Stimulated activated memory B cell treated with anti-CD40 and anti-IgM and Interleukin-4, amounts not matched to agents 10 μg/mL and 1 μg/mL and 100 μg/mL, for 72 hours (primary cell): Measurements from ENCODE around the gene HDAC9.

Experiments
- ATAC-seq: fragments of 150-1000 bp; cut with Tn5 transposase; 2 replicates; pipeline ENCODE4 v1.10.0; 2021
- H3K27ac Mint-ChIP-seq: one replicate; pipeline ENCODE4 v1.8.0; 2022; ENCODE audit warnings: mild to moderate bottlenecking, mixed read lengths
- H3K27me3 Mint-ChIP-seq: one replicate; pipeline ENCODE4 v1.8.0; 2022; ENCODE audit warnings: mixed read lengths
- H3K36me3 Mint-ChIP-seq: one replicate; pipeline ENCODE4 v1.8.0; 2022; ENCODE audit warnings: mixed read lengths
- H3K4me1 Mint-ChIP-seq: one replicate; pipeline ENCODE4 v1.8.0; 2022; ENCODE audit warnings: mixed read lengths
- H3K4me3 Mint-ChIP-seq: one replicate; pipeline ENCODE4 v1.8.0; 2022; ENCODE audit warnings: mild to moderate bottlenecking, moderate library complexity, mixed read lengths
- H3K9me3 Mint-ChIP-seq: one replicate; pipeline ENCODE4 v1.8.0; 2022; ENCODE audit warnings: mixed read lengths

The HDAC9 gene

GRCh38 chr7:18655912-18656311, 160.4 kb downstream of the HDAC9 start:
- Mint-ChIP-seq H3K9me3 (no peaks in the 10 kb centered on the region), H3K36me3 (peaks cover 55% of the 10 kb centered on the region), H3K4me3 (no peak overlapping the region), H3K27ac (peak overlapping the region; percentile 37), H3K27me3 (no peaks in the 10 kb centered on the region), H3K4me1 (peaks cover 12% of the 10 kb centered on the region)
- ATAC-seq: no peak

- Mint-ChIP-seq H3K9me3 (no peaks in the 10 kb centered on the region), H3K27ac (peak overlapping the region; percentile 37), H3K4me3 (no peak overlapping the region), H3K4me1 (peaks cover 12% of the 10 kb centered on the region), H3K27me3 (no peaks in the 10 kb centered on the region), H3K36me3 (peaks cover 60% of the 10 kb centered on the region)
- ATAC-seq: no peak
Observed at GRCh38 chr7:18656362-18656761, 160.8 kb downstream of the HDAC9 start.

GRCh38 chr7:18659746-18660145, 164.2 kb downstream of the HDAC9 start:
- Mint-ChIP-seq H3K4me3 (no peak overlapping the region), H3K27ac (no peak overlapping the region), H3K9me3 (no peaks in the 10 kb centered on the region), H3K36me3 (peaks cover 45% of the 10 kb centered on the region), H3K27me3 (no peaks in the 10 kb centered on the region), H3K4me1 (peaks cover 12% of the 10 kb centered on the region)
- ATAC-seq: no peak

- no peak for ATAC-seq
- no peak overlapping the region for H3K27ac Mint-ChIP-seq
- H3K27me3 Mint-ChIP-seq: no peaks in the 10 kb centered on the region
- peaks cover 20% of the 10 kb centered on the region for H3K36me3 Mint-ChIP-seq
- H3K4me1 Mint-ChIP-seq: peaks cover 8% of the 10 kb centered on the region
- H3K4me3 Mint-ChIP-seq: no peak overlapping the region
- no peaks in the 10 kb centered on the region for H3K9me3 Mint-ChIP-seq
Observed at GRCh38 chr7:18663321-18663720, 167.8 kb downstream of the HDAC9 start.

- Mint-ChIP-seq H3K4me3 (no peak overlapping the region), H3K27me3 (no peaks in the 10 kb centered on the region), H3K4me1 (peaks cover 9% of the 10 kb centered on the region), H3K36me3 (peaks cover 13% of the 10 kb centered on the region), H3K27ac (no peak overlapping the region), H3K9me3 (no peaks in the 10 kb centered on the region)
- ATAC-seq: peak; percentile 92
Observed at GRCh38 chr7:18666107-18666728, 170.7 kb downstream of the HDAC9 start.

GRCh38 chr7:18667466-18667865, 171.9 kb downstream of the HDAC9 start:
- peaks cover 15% of the 10 kb centered on the region for H3K4me1 Mint-ChIP-seq
- no peaks in the 10 kb centered on the region for H3K9me3 Mint-ChIP-seq
- no peak overlapping the region for H3K27ac Mint-ChIP-seq
- H3K4me3 Mint-ChIP-seq: no peak overlapping the region
- H3K36me3 Mint-ChIP-seq: peaks cover 25% of the 10 kb centered on the region
- no peaks in the 10 kb centered on the region for H3K27me3 Mint-ChIP-seq
- ATAC-seq: no peak

GRCh38 chr7:18671176-18671575, 175.6 kb downstream of the HDAC9 start:
- Mint-ChIP-seq H3K9me3 (no peaks in the 10 kb centered on the region), H3K36me3 (peaks cover 42% of the 10 kb centered on the region), H3K27me3 (no peaks in the 10 kb centered on the region), H3K27ac (no peak overlapping the region), H3K4me3 (no peak overlapping the region), H3K4me1 (peaks cover 10% of the 10 kb centered on the region)
- no peak for ATAC-seq

GRCh38 chr7:18675579-18675978, 180.0 kb downstream of the HDAC9 start:
- no peak overlapping the region for H3K27ac Mint-ChIP-seq
- H3K9me3 Mint-ChIP-seq: no peaks in the 10 kb centered on the region
- peaks cover 52% of the 10 kb centered on the region for H3K36me3 Mint-ChIP-seq

GRCh38 chr7:18679261-18679660, 183.7 kb downstream of the HDAC9 start:
- Mint-ChIP-seq H3K4me3 (no peak overlapping the region), H3K27me3 (no peaks in the 10 kb centered on the region), H3K4me1 (peaks cover 12% of the 10 kb centered on the region), H3K9me3 (no peaks in the 10 kb centered on the region), H3K36me3 (peaks cover 35% of the 10 kb centered on the region), H3K27ac (no peak overlapping the region)
- ATAC-seq: no peak

More at GRCh38 chr7:18675579-18675978, 180.0 kb downstream of the HDAC9 start:
- no peak for ATAC-seq
- H3K27me3 Mint-ChIP-seq: no peaks in the 10 kb centered on the region
- H3K4me3 Mint-ChIP-seq: no peak overlapping the region
- peaks cover 15% of the 10 kb centered on the region for H3K4me1 Mint-ChIP-seq

GRCh38 chr7:18680576-18680975, 185.0 kb downstream of the HDAC9 start:
- Mint-ChIP-seq H3K4me3 (no peak overlapping the region), H3K4me1 (peaks cover 12% of the 10 kb centered on the region), H3K27ac (no peak overlapping the region), H3K9me3 (no peaks in the 10 kb centered on the region), H3K27me3 (no peaks in the 10 kb centered on the region), H3K36me3 (peaks cover 40% of the 10 kb centered on the region)
- ATAC-seq: no peak

- H3K9me3 Mint-ChIP-seq: no peaks in the 10 kb centered on the region
- ATAC-seq: no peak
- H3K4me1 Mint-ChIP-seq: peaks cover 6% of the 10 kb centered on the region
- H3K27ac Mint-ChIP-seq: no peak overlapping the region
- H3K27me3 Mint-ChIP-seq: no peaks in the 10 kb centered on the region
- H3K4me3 Mint-ChIP-seq: no peak overlapping the region
- peaks cover 23% of the 10 kb centered on the region for H3K36me3 Mint-ChIP-seq
Observed at GRCh38 chr7:18684916-18685315, 189.4 kb downstream of the HDAC9 start.

GRCh38 chr7:18685971-18686370, 190.4 kb downstream of the HDAC9 start:
- Mint-ChIP-seq H3K9me3 (no peaks in the 10 kb centered on the region), H3K4me3 (no peak overlapping the region), H3K36me3 (peaks cover 18% of the 10 kb centered on the region), H3K27ac (no peak overlapping the region), H3K4me1 (peaks cover under 1% of the 10 kb centered on the region), H3K27me3 (no peaks in the 10 kb centered on the region)
- no peak for ATAC-seq

GRCh38 chr7:18689551-18689950, 194.0 kb downstream of the HDAC9 start:
- Mint-ChIP-seq H3K4me3 (no peak overlapping the region), H3K4me1 (no peaks in the 10 kb centered on the region), H3K27ac (no peak overlapping the region), H3K9me3 (no peaks in the 10 kb centered on the region), H3K36me3 (peaks cover 23% of the 10 kb centered on the region), H3K27me3 (no peaks in the 10 kb centered on the region)
- no peak for ATAC-seq

GRCh38 chr7:18693406-18693805, 197.9 kb downstream of the HDAC9 start:
- Mint-ChIP-seq H3K4me1 (no peaks in the 10 kb centered on the region), H3K4me3 (no peak overlapping the region), H3K27ac (no peak overlapping the region), H3K36me3 (peaks cover 20% of the 10 kb centered on the region), H3K9me3 (no peaks in the 10 kb centered on the region), H3K27me3 (no peaks in the 10 kb centered on the region)
- no peak for ATAC-seq

- no peak overlapping the region for H3K27ac Mint-ChIP-seq
- no peak overlapping the region for H3K4me3 Mint-ChIP-seq
- no peaks in the 10 kb centered on the region for H3K9me3 Mint-ChIP-seq
- H3K4me1 Mint-ChIP-seq: no peaks in the 10 kb centered on the region
- H3K36me3 Mint-ChIP-seq: peaks cover 20% of the 10 kb centered on the region
- no peaks in the 10 kb centered on the region for H3K27me3 Mint-ChIP-seq
- ATAC-seq: no peak
Observed at GRCh38 chr7:18693816-18694215, 198.3 kb downstream of the HDAC9 start.

- Mint-ChIP-seq H3K4me1 (no peaks in the 10 kb centered on the region), H3K4me3 (no peak overlapping the region), H3K27me3 (no peaks in the 10 kb centered on the region), H3K36me3 (peaks cover 20% of the 10 kb centered on the region), H3K27ac (no peak overlapping the region), H3K9me3 (no peaks in the 10 kb centered on the region)
- no peak for ATAC-seq
Observed at GRCh38 chr7:18694484-18694883, 198.9 kb downstream of the HDAC9 start.
